ENCODE results near the gene VIL1. TPM values are rescaled to one million over a fixed set of nuclear protein-coding genes. Genes with fewer than 3 reads are reported as not detected.

VIL1 gene
- polyA plus RNA-seq, 1 donor from 2014 or later: not detected

- peaks cover 9% of the 10 kb centered on the region for H3K36me3 ChIP-seq (ENCODE audit: insufficient read depth, low read length)
- H3K9me3 ChIP-seq (ENCODE audit: low read length): no peaks in the 10 kb centered on the region
- no peaks in the 10 kb centered on the region for H3K27me3 ChIP-seq (ENCODE audit: insufficient read depth, low read depth, low read length)
Measured at GRCh38 chr2:218456849-218457248, 37.9 kb downstream of the VIL1 start.

GRCh38 chr2:218458598-218458997, 39.7 kb downstream of the VIL1 start:
- TF ChIP-seq RAD21 (conservative IDR thresholded peaks at IDR 0.05): no peak
- no peak for TF ChIP-seq EZH2 (IDR thresholded peaks at IDR 0.05; ENCODE audit: borderline replicate concordance, insufficient read depth, low read length, poor library complexity, severe bottlenecking)
- no peak for TF ChIP-seq MXI1 (conservative IDR thresholded peaks at IDR 0.05; ENCODE audit: poor library complexity, severe bottlenecking)
- no peak for TF ChIP-seq POLR2AphosphoS5 (IDR thresholded peaks at IDR 0.05)
- TF ChIP-seq TAF1 (IDR thresholded peaks at IDR 0.05; ENCODE audit: low read depth): no peak
- TF ChIP-seq, protein P1, sequence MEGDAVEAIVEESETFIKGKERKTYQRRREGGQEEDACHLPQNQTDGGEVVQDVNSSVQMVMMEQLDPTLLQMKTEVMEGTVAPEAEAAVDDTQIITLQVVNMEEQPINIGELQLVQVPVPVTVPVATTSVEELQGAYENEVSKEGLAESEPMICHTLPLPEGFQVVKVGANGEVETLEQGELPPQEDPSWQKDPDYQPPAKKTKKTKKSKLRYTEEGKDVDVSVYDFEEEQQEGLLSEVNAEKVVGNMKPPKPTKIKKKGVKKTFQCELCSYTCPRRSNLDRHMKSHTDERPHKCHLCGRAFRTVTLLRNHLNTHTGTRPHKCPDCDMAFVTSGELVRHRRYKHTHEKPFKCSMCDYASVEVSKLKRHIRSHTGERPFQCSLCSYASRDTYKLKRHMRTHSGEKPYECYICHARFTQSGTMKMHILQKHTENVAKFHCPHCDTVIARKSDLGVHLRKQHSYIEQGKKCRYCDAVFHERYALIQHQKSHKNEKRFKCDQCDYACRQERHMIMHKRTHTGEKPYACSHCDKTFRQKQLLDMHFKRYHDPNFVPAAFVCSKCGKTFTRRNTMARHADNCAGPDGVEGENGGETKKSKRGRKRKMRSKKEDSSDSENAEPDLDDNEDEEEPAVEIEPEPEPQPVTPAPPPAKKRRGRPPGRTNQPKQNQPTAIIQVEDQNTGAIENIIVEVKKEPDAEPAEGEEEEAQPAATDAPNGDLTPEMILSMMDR (IDR thresholded peaks at IDR 0.05; ENCODE audit: poor library complexity, severe bottlenecking): no peak
- no peak for TF ChIP-seq REST (IDR thresholded peaks at IDR 0.05; ENCODE audit: borderline replicate concordance)
- no peak for TF ChIP-seq SMC3 (conservative IDR thresholded peaks at IDR 0.05; ENCODE audit: poor library complexity)
- TF ChIP-seq EP300 (conservative IDR thresholded peaks at IDR 0.05; ENCODE audit: poor library complexity, severe bottlenecking): no peak
- Histone ChIP-seq H3K4me3 (ENCODE audit: low read length) (no peak overlapping the region), H4K20me1 (ENCODE audit: insufficient read depth) (no peaks in the 10 kb centered on the region), H3K36me3 (ENCODE audit: insufficient read depth, low read length) (peaks cover 9% of the 10 kb centered on the region), H3K27ac (ENCODE audit: low read length) (no peak overlapping the region), H3F3A (ENCODE audit: insufficient read depth, low read length, poor library complexity, severe bottlenecking) (no peaks in the 10 kb centered on the region), H2AFZ (ENCODE audit: low read depth, low read length) (no peak overlapping the region), H3K9ac (ENCODE audit: low read length) (no peak overlapping the region), H3K9me3 (ENCODE audit: low read length) (no peaks in the 10 kb centered on the region), H3K79me2 (replicated peaks; ENCODE audit: insufficient read depth, low read length) (no peaks in the 10 kb centered on the region), H3K27me3 (ENCODE audit: insufficient read depth, low read depth, low read length) (no peaks in the 10 kb centered on the region), H3K9me2 (ENCODE audit: insufficient read depth, low read length) (no peaks in the 10 kb centered on the region), H3K4me2 (ENCODE audit: low read length) (no peak overlapping the region)

More at GRCh38 chr2:218456849-218457248, 37.9 kb downstream of the VIL1 start:
- H3K9ac ChIP-seq (ENCODE audit: low read length): no peak overlapping the region
- no peak overlapping the region for H3K4me2 ChIP-seq (ENCODE audit: low read length)
- no peak overlapping the region for H3K4me3 ChIP-seq (ENCODE audit: low read length)
- no peaks in the 10 kb centered on the region for H3K79me2 ChIP-seq (replicated peaks; ENCODE audit: insufficient read depth, low read length)
- no peaks in the 10 kb centered on the region for H3F3A ChIP-seq (ENCODE audit: insufficient read depth, low read length, poor library complexity, severe bottlenecking)
- no peak overlapping the region for H3K27ac ChIP-seq (ENCODE audit: low read length)
- H4K20me1 ChIP-seq (ENCODE audit: insufficient read depth): no peaks in the 10 kb centered on the region
- no peak overlapping the region for H2AFZ ChIP-seq (ENCODE audit: low read depth, low read length)
- TF ChIP-seq, protein P1 (IDR thresholded peaks at IDR 0.05; ENCODE audit: poor library complexity, severe bottlenecking): no peak
- TF ChIP-seq REST (IDR thresholded peaks at IDR 0.05; ENCODE audit: borderline replicate concordance) (no peak), RAD21 (conservative IDR thresholded peaks at IDR 0.05) (no peak), TAF1 (IDR thresholded peaks at IDR 0.05; ENCODE audit: low read depth) (no peak), POLR2AphosphoS5 (IDR thresholded peaks at IDR 0.05) (no peak), EP300 (conservative IDR thresholded peaks at IDR 0.05; ENCODE audit: poor library complexity, severe bottlenecking) (no peak), SMC3 (conservative IDR thresholded peaks at IDR 0.05; ENCODE audit: poor library complexity) (no peak)
- H3K9me2 ChIP-seq (ENCODE audit: insufficient read depth, low read length): no peaks in the 10 kb centered on the region
